GM10266 (cell line): ENCODE results near the gene MTCH2.
"Not testable (repeated sequence)": the region's sequence is repeated elsewhere in the genome, so short reads cannot be mapped to it uniquely, and the experiment has no call there.

Source experiments
- DNase-seq: peaks from one replicate; pipeline ENCODE4 v3.0.0; 2012; ENCODE audit errors: extremely low spot score
- TF ChIP-seq, protein P1 (sequence below): IDR thresholded peaks from 2 replicates; pipeline ENCODE4 v1.5.1; 2012; ENCODE audit warnings: mild to moderate bottlenecking, low read depth; ENCODE audit not compliant: control insufficient read depth, insufficient read depth; ENCODE audit errors: missing control alignments

The MTCH2 gene

DNA sequence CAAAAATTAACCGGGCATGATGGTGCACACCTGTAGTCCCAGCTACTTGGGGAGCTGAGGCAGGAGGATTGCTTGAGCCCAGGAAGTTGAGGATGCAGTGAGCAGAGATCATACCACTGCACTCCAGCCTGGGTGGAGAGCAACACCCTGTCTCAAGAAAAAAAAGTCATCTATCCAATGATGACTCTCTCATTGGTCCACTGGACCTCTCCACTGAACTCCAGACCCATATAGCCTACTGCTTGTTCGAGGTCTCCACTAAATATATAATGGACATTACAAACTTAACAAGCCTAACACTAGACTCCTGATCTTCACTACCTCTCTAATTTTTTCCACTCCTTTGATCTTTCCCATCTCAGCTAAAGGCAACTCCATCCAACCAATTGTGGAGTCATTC, 33.5 kb upstream of the MTCH2 start:
- TF ChIP-seq, protein P1, sequence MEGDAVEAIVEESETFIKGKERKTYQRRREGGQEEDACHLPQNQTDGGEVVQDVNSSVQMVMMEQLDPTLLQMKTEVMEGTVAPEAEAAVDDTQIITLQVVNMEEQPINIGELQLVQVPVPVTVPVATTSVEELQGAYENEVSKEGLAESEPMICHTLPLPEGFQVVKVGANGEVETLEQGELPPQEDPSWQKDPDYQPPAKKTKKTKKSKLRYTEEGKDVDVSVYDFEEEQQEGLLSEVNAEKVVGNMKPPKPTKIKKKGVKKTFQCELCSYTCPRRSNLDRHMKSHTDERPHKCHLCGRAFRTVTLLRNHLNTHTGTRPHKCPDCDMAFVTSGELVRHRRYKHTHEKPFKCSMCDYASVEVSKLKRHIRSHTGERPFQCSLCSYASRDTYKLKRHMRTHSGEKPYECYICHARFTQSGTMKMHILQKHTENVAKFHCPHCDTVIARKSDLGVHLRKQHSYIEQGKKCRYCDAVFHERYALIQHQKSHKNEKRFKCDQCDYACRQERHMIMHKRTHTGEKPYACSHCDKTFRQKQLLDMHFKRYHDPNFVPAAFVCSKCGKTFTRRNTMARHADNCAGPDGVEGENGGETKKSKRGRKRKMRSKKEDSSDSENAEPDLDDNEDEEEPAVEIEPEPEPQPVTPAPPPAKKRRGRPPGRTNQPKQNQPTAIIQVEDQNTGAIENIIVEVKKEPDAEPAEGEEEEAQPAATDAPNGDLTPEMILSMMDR, result no peak
- no peak for DNase-seq

DNA sequence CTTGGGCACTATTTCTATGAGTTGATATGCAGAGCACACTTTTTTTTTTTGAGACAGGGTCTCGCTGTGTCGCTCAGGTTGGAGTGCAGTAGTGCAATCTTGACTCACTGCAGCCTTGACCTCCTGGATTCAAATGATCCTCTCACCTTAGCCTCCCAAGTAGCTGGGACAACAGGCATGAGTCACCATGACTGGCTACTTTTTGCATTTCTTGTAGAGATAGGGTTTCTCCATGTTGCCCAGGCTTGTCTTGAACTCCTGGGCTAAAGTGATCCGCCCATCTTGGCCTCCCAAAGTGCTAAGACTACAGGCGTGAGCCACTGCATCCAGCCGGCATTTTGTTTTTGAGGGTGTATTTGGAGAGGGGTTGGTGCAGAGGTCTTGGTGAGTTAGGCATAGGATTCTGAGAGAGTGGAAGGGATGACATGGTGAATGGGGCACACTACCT, 29.9 kb upstream of the MTCH2 start:
- DNase-seq, result no peak
- TF ChIP-seq, protein P1, result no peak

DNA sequence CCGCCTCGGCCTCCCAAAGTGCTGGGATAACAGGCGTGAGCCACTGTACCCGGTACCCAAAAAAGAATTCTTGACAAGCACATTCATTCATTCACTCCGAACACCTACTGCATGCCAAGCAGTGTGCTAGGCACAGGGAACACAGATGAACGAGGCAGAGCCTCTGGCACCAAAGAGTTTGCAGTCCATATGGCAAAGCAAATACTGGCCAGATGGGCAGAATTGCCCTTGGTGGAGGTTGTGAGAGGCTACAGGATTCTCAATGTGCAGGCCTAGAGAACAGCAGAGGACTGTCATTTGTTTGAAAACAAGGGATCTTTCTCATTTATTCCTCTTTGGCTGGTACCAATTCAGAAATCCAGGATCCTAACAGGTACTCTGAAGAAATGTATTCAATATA, 27.5 kb upstream of the MTCH2 start:
- DNase-seq, result no peak
- TF ChIP-seq, protein P1, result no peak

DNA sequence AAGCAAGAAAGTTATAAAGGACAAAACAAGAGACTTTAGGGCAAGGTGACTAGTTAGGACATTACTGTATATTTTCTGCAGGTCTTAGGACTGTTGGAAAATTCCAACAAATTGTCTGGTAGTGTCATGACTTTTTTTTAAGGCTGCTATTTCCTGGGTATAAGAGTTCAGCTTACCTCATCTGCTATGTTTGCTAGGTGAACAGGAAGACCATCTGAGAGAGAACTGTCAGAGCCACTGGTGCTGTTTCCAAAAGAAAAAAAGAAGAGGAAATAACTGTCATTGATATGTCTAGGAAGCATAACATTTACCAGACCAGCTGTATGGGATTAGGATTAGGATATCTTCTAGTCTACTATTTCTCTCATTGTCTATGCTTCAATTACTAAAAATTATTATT, 26.3 kb upstream of the MTCH2 start:
- no peak for DNase-seq
- TF ChIP-seq, protein P1, result no peak

DNA sequence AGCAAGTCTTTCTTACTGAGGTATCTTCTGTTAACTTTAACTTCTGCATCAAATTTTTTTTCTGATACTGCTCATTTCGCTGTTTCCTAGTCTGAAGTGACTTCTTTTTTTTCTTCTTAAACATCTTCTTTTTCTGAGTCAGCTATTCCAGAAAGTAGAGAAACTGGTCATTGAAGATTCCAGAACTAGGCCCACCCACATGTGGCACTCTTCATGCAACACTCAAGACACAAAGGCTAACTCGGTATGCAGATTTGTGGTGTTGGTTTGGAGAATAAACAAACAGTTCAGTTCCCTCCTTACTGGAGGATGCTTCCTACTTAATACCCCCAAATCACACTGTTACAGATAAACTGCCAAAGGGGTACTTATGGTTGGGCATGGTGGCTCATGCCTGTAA, 25.2 kb upstream of the MTCH2 start:
- DNase-seq, result no peak
- TF ChIP-seq, protein P1, result no peak

DNA sequence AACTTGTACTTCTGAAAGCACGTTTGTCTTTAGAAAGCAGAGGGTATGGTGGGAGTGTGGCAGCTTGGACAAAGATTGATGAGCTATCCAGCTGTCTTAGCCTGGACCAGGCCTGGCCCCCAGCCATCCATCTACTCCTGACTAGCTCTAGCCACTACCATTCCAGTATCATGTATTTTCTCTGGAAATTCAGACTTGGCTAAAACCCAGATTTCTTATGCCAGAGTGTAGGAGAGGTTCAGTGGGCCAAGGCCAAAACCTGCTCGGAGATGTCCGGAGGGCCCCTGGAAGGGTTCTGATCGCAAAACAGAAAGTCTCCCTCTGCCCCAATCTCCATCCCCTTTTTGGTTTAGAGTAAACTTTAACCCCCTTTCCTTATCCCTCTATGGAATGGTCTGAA, 24.8 kb upstream of the MTCH2 start:
- no peak for DNase-seq
- TF ChIP-seq, protein P1, result no peak

DNA sequence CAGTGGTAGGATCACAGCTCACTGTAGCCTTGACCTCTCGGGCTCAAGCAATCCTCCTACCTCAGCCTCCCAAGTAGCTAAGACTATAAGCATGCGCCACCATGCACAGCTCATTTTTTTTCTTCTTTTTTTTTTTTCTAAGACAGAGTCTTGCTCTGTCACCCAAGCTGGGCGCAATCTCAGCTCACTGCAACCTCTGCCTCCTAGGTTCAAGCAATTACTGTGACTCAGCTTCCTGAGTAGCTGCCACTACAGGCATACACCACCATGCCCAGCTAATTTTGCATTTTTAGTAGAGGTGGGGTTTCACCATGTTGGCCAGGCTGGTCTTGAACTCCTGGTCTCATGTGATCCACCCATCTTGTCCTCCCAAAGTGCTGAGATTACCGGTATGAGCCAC, 22.6 kb upstream of the MTCH2 start:
- DNase-seq, result not testable (repeated sequence)

DNA sequence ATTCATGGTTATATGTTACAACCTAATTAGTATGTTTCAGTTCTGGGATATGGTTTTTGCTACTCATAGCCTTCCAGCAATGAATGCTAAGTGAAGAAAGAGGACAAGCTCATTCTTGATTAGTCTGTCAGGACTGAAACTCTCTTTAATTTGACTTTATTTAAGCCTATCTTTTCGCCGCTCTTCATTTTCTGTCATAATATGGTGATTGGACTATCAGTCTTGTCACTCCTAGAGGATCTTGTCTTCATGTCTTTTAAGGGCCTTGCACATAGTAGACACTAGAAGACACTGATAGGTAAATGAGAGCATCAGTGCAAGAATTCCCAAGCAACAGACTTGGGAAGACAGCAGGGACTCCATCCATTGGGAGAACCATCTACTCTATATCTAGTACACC, 18.9 kb upstream of the MTCH2 start:
- TF ChIP-seq, protein P1, result no peak
- DNase-seq, result no peak
